Aorta (tissue), 5 donors: ENCODE data around the gene ZMAT3. TPM values are rescaled to one million over a fixed set of nuclear protein-coding genes. Genes with fewer than 3 reads are reported as not detected.

Source experiments
- ATAC-seq: fragments of 200-7000 bp; cut with Tn5 transposase; one replicate; pipeline ENCODE4 v1.9.1; 2022; ENCODE audit warnings: moderate library complexity; ENCODE audit not compliant: low FRiP score
- DNase-seq, 2 donors: peaks; one replicate each; pipeline ENCODE4 v3.0.0-alpha.2; 2020
- H3K27ac ChIP-seq, 2 donors: one replicate each; pipeline ENCODE4 v1.5.1; 2013; ENCODE audit warnings: low read length in 2 of 2, mild to moderate bottlenecking in 2 of 2, moderate library complexity in 2 of 2, control low read depth in 1 of 2, inconsistent platforms in 1 of 2, low read depth in 1 of 2
- H3K27me3 ChIP-seq, 2 donors: one replicate each; pipeline ENCODE4 v1.6.1; 2013; ENCODE audit warnings: control low read depth in 1 of 2, low read length in 1 of 2, mild to moderate bottlenecking in 1 of 2, moderate library complexity in 1 of 2; ENCODE audit not compliant: insufficient read depth in 2 of 2, control insufficient read depth in 1 of 2
- H3K36me3 ChIP-seq, 2 donors: one replicate each; pipeline ENCODE4 v1.6.1; 2013; ENCODE audit warnings: control low read depth in 1 of 2, low read length in 1 of 2, mild to moderate bottlenecking in 1 of 2; ENCODE audit not compliant: insufficient read depth in 2 of 2, control insufficient read depth in 1 of 2
- H3K4me1 ChIP-seq, 2 donors: one replicate each; pipeline ENCODE4 v1.6.1; 2013; ENCODE audit warnings: low read length in 2 of 2, control low read depth in 1 of 2, mild to moderate bottlenecking in 1 of 2, moderate library complexity in 1 of 2; ENCODE audit not compliant: insufficient read depth in 2 of 2, control insufficient read depth in 1 of 2
- H3K4me3 ChIP-seq, 2 donors: one replicate each; pipeline ENCODE4 v1.5.1; 2013; ENCODE audit warnings: low read length in 2 of 2, control low read depth in 1 of 2, mild to moderate bottlenecking in 1 of 2
- H3K9me3 ChIP-seq: one replicate; pipeline ENCODE4 v1.6.1; 2013; ENCODE audit warnings: mild to moderate bottlenecking, low read length; ENCODE audit not compliant: control insufficient read depth
- WGBS, 2 donors: extraction: QIAGEN DNeasy Blood & Tissue Kit; methylation state at CpG; one replicate each; pipeline ENCODE4 v1.1.7; 2013; 5-methylcytosine and 5-hydroxymethylcytosine counted together
- intact Hi-C, 2 donors: fragments of 100-400 bp; cut with DNase I; formaldehyde crosslinking; loops; one replicate each; pipeline versions ENCODE4 v1.14.2 to v1.15.0; 2022
- polyA plus RNA-seq, 2 donors: library from polyadenylated mRNA; stranded (reverse); fragments of 200-250 nt; gene quantifications; one replicate each; pipeline ENCODE4 v1.2.3, GENCODE V29; 2013
- total RNA-seq, 2 donors: library from RNA; stranded (reverse); fragmentation: NEBNext Ultra II Directional; extraction: Animal tissue kit (Norgen Biotek cat#: 25700); gene quantifications; one replicate each; pipeline ENCODE4 v1.2.1, GENCODE V29; 2021
- donor health status: healthy with polysubstance abuse.
- donor health status: Bipolar disorder and iron deficiency.
- donor health status: DM: no; HTN: no; CAD: no.
- donor health status: DM: no; HTN: no; CAD: no.
- donor health status: DM: yes; HTN: yes; CAD: no.

ZMAT3 gene
- total and polyA plus RNA-seq, 4 donors, result 9.9 to 27.3 (median 19.7) TPM

GRCh38 chr3:179098388-179099077 lies 26.9 kb upstream of the ZMAT3 start:
- WGBS, 2 donors, result 59 to 65% methylated on average over 7 of the region's 7 CpGs
- no peak for ATAC-seq
- intact Hi-C loops, result no loop called here
- Histone ChIP-seq H3K36me3 (no peaks in the 10 kb centered on the region), H3K4me1 (no peaks in the 10 kb centered on the region), H3K27me3 (peaks cover 0 to 2% of the 10 kb centered on the region in 2 donors), H3K4me3 (no peak overlapping the region), H3K27ac (no peak overlapping the region), H3K9me3 (no peaks in the 10 kb centered on the region)
- DNase-seq, result no peak

GRCh38 chr3:179093807-179094206 lies 22.2 kb upstream of the ZMAT3 start:
- H3K36me3 ChIP-seq, result no peaks in the 10 kb centered on the region
- no peaks in the 10 kb centered on the region for H3K4me1 ChIP-seq
- H3K27ac ChIP-seq, result no peak overlapping the region
- no peak overlapping the region for H3K4me3 ChIP-seq
- intact Hi-C loops, result no loop called here
- DNase-seq (no peak), ATAC-seq (no peak)
- WGBS, 2 donors, result 89 to 93% methylated on average over 1 of the region's 1 CpG
- H3K9me3 ChIP-seq, result no peaks in the 10 kb centered on the region
- peaks cover 0 to 2% of the 10 kb centered on the region in 2 donors for H3K27me3 ChIP-seq

- H3K27me3 ChIP-seq, result peaks cover 0 to 4% of the 10 kb centered on the region in 2 donors
- no peaks in the 10 kb centered on the region for H3K9me3 ChIP-seq
- H3K27ac ChIP-seq, result no peak overlapping the region
- DNase-seq, result no peak
- H3K4me3 ChIP-seq, result no peak overlapping the region
- ATAC-seq, result no peak
- H3K4me1 ChIP-seq, result no peaks in the 10 kb centered on the region
- no peaks in the 10 kb centered on the region for H3K36me3 ChIP-seq
- intact Hi-C loops, result no loop called here
Observed at GRCh38 chr3:179091113-179091512, 19.5 kb upstream of the ZMAT3 start.

GRCh38 chr3:179088306-179088705 lies 16.7 kb upstream of the ZMAT3 start:
- Histone ChIP-seq H3K4me1 (no peaks in the 10 kb centered on the region), H3K4me3 (no peak overlapping the region), H3K9me3 (no peaks in the 10 kb centered on the region), H3K27ac (no peak overlapping the region), H3K27me3 (peaks cover 0 to 2% of the 10 kb centered on the region in 2 donors), H3K36me3 (no peaks in the 10 kb centered on the region)
- intact Hi-C loops, result no loop called here
- 51 to 52% methylated on average over 2 of the region's 2 CpGs for WGBS, 2 donors
- DNase-seq (no peak), ATAC-seq (no peak)

GRCh38 chr3:179083977-179084376 lies 12.4 kb upstream of the ZMAT3 start:
- H3K4me3 ChIP-seq, result no peak overlapping the region
- WGBS, 2 donors, result 62 to 64% methylated on average over 2 of the region's 2 CpGs
- H3K27me3 ChIP-seq, result peaks cover 0 to 2% of the 10 kb centered on the region in 2 donors
- H3K27ac ChIP-seq, result no peak overlapping the region
- H3K9me3 ChIP-seq, result no peaks in the 10 kb centered on the region
- DNase-seq (no peak), ATAC-seq (no peak)
- H3K36me3 ChIP-seq, result no peaks in the 10 kb centered on the region
- no peaks in the 10 kb centered on the region for H3K4me1 ChIP-seq
- intact Hi-C loops, result no loop called here

- intact Hi-C loops, result no loop called here
- 75% methylated on average over 3 of the region's 3 CpGs for WGBS, 2 donors
- no peak overlapping the region for H3K4me3 ChIP-seq
- DNase-seq (no peak), ATAC-seq (no peak)
- no peaks in the 10 kb centered on the region for H3K27me3 ChIP-seq
- no peak overlapping the region for H3K27ac ChIP-seq
- no peaks in the 10 kb centered on the region for H3K9me3 ChIP-seq
- no peaks in the 10 kb centered on the region for H3K4me1 ChIP-seq
- no peaks in the 10 kb centered on the region for H3K36me3 ChIP-seq
Observed at GRCh38 chr3:179082416-179082815, 10.8 kb upstream of the ZMAT3 start.

GRCh38 chr3:179081885-179082284 lies 10.3 kb upstream of the ZMAT3 start:
- H3K4me1 ChIP-seq, result no peaks in the 10 kb centered on the region
- H3K4me3 ChIP-seq, result no peak overlapping the region
- no peaks in the 10 kb centered on the region for H3K27me3 ChIP-seq
- no peaks in the 10 kb centered on the region for H3K9me3 ChIP-seq
- WGBS, 2 donors, result 60 to 69% methylated on average over 2 of the region's 2 CpGs
- DNase-seq (no peak), ATAC-seq (no peak)
- no peaks in the 10 kb centered on the region for H3K36me3 ChIP-seq
- H3K27ac ChIP-seq, result no peak overlapping the region
- intact Hi-C loops, result no loop called here

- Histone ChIP-seq H3K36me3 (no peaks in the 10 kb centered on the region), H3K27ac (no peak overlapping the region), H3K4me1 (no peaks in the 10 kb centered on the region), H3K27me3 (no peaks in the 10 kb centered on the region), H3K4me3 (no peak overlapping the region), H3K9me3 (no peaks in the 10 kb centered on the region)
- DNase-seq (no peak), ATAC-seq (no peak)
- intact Hi-C loops, result loop anchor here (10.0 kb wide), 1 partner anchor 65 kb away; no protein-coding TSS in a partner anchor
- 92 to 94% methylated on average over 4 of the region's 4 CpGs for WGBS, 2 donors
Observed at GRCh38 chr3:179079537-179079936, 7.9 kb upstream of the ZMAT3 start.

- Histone ChIP-seq H3K4me3 (no peak overlapping the region), H3K27ac (no peak overlapping the region), H3K9me3 (no peaks in the 10 kb centered on the region), H3K27me3 (no peaks in the 10 kb centered on the region), H3K4me1 (no peaks in the 10 kb centered on the region), H3K36me3 (no peaks in the 10 kb centered on the region)
- no peak for DNase-seq
- no peak for ATAC-seq
- 88 to 90% methylated on average over 4 of the region's 4 CpGs for WGBS, 2 donors
- intact Hi-C loops, result loop anchor here (10.0 kb wide), 1 partner anchor 62 kb away; no protein-coding TSS in a partner anchor
Observed at GRCh38 chr3:179076243-179077027, 4.8 kb upstream of the ZMAT3 start.
